Measurements from ENCODE around the gene ZBTB33.

ZBTB33 gene

GRCh38 chrX:120274145-120274544 lies 23.5 kb downstream of the ZBTB33 start:
- Histone ChIP-seq H3K9me3 (ENCODE audit: control insufficient read depth, low read length) (no peaks in the 10 kb centered on the region), H3K4me1 (ENCODE audit: control insufficient read depth, insufficient read depth, low read length) (no peaks in the 10 kb centered on the region), H3K36me3 (ENCODE audit: control insufficient read depth, insufficient read depth, low read length) (no peaks in the 10 kb centered on the region), H3K9ac (ENCODE audit: low read length) (no peak overlapping the region), H3K27me3 (ENCODE audit: control insufficient read depth, insufficient read depth, low read length) (no peaks in the 10 kb centered on the region), H3K4me3 (ENCODE audit: low read length) (no peak overlapping the region)

- Histone ChIP-seq H3K4me1 (ENCODE audit: control insufficient read depth, insufficient read depth, low read length) (no peaks in the 10 kb centered on the region), H3K27me3 (ENCODE audit: control insufficient read depth, insufficient read depth, low read length) (no peaks in the 10 kb centered on the region), H3K9ac (ENCODE audit: low read length) (no peak overlapping the region), H3K4me3 (ENCODE audit: low read length) (no peak overlapping the region), H3K9me3 (ENCODE audit: control insufficient read depth, low read length) (no peaks in the 10 kb centered on the region), H3K36me3 (ENCODE audit: control insufficient read depth, insufficient read depth, low read length) (no peaks in the 10 kb centered on the region)
Observed at GRCh38 chrX:120274958-120275357, 24.3 kb downstream of the ZBTB33 start.

- Histone ChIP-seq H3K9ac (ENCODE audit: low read length) (no peak overlapping the region), H3K4me1 (ENCODE audit: control insufficient read depth, insufficient read depth, low read length) (no peaks in the 10 kb centered on the region), H3K4me3 (ENCODE audit: low read length) (no peak overlapping the region), H3K27me3 (ENCODE audit: control insufficient read depth, insufficient read depth, low read length) (no peaks in the 10 kb centered on the region), H3K9me3 (ENCODE audit: control insufficient read depth, low read length) (no peaks in the 10 kb centered on the region), H3K36me3 (ENCODE audit: control insufficient read depth, insufficient read depth, low read length) (no peaks in the 10 kb centered on the region)
Observed at GRCh38 chrX:120281021-120281624, 30.5 kb downstream of the ZBTB33 start.

GRCh38 chrX:120281761-120282160 lies 31.1 kb downstream of the ZBTB33 start:
- Histone ChIP-seq H3K9me3 (ENCODE audit: control insufficient read depth, low read length) (no peaks in the 10 kb centered on the region), H3K36me3 (ENCODE audit: control insufficient read depth, insufficient read depth, low read length) (no peaks in the 10 kb centered on the region), H3K27me3 (ENCODE audit: control insufficient read depth, insufficient read depth, low read length) (no peaks in the 10 kb centered on the region), H3K9ac (ENCODE audit: low read length) (no peak overlapping the region), H3K4me1 (ENCODE audit: control insufficient read depth, insufficient read depth, low read length) (no peaks in the 10 kb centered on the region), H3K4me3 (ENCODE audit: low read length) (no peak overlapping the region)

- no peaks in the 10 kb centered on the region for H3K36me3 ChIP-seq (ENCODE audit: control insufficient read depth, insufficient read depth, low read length)
- H3K9ac ChIP-seq (ENCODE audit: low read length), result no peak overlapping the region
Observed at GRCh38 chrX:120282697-120283096, 32.1 kb downstream of the ZBTB33 start.

GRCh38 chrX:120286733-120287512 lies 36.3 kb downstream of the ZBTB33 start:
- Histone ChIP-seq H3K4me3 (ENCODE audit: low read length) (no peak overlapping the region), H3K27me3 (ENCODE audit: control insufficient read depth, insufficient read depth, low read length) (no peaks in the 10 kb centered on the region), H3K36me3 (ENCODE audit: control insufficient read depth, insufficient read depth, low read length) (no peaks in the 10 kb centered on the region), H3K9ac (ENCODE audit: low read length) (no peak overlapping the region), H3K9me3 (ENCODE audit: control insufficient read depth, low read length) (no peaks in the 10 kb centered on the region), H3K4me1 (ENCODE audit: control insufficient read depth, insufficient read depth, low read length) (no peaks in the 10 kb centered on the region)

More at GRCh38 chrX:120282697-120283096, 32.1 kb downstream of the ZBTB33 start:
- Histone ChIP-seq H3K9me3 (ENCODE audit: control insufficient read depth, low read length) (no peaks in the 10 kb centered on the region), H3K4me3 (ENCODE audit: low read length) (no peak overlapping the region), H3K27me3 (ENCODE audit: control insufficient read depth, insufficient read depth, low read length) (no peaks in the 10 kb centered on the region), H3K4me1 (ENCODE audit: control insufficient read depth, insufficient read depth, low read length) (no peaks in the 10 kb centered on the region)

GRCh38 chrX:120287513-120288112 lies 37.0 kb downstream of the ZBTB33 start:
- H3K4me1 ChIP-seq (ENCODE audit: control insufficient read depth, insufficient read depth, low read length), result no peaks in the 10 kb centered on the region
- H3K36me3 ChIP-seq (ENCODE audit: control insufficient read depth, insufficient read depth, low read length), result no peaks in the 10 kb centered on the region
- no peak overlapping the region for H3K4me3 ChIP-seq (ENCODE audit: low read length)
- no peak overlapping the region for H3K9ac ChIP-seq (ENCODE audit: low read length)
- no peaks in the 10 kb centered on the region for H3K27me3 ChIP-seq (ENCODE audit: control insufficient read depth, insufficient read depth, low read length)
- no peaks in the 10 kb centered on the region for H3K9me3 ChIP-seq (ENCODE audit: control insufficient read depth, low read length)

- Histone ChIP-seq H3K36me3 (ENCODE audit: control insufficient read depth, insufficient read depth, low read length) (no peaks in the 10 kb centered on the region), H3K9ac (ENCODE audit: low read length) (no peak overlapping the region), H3K9me3 (ENCODE audit: control insufficient read depth, low read length) (no peaks in the 10 kb centered on the region), H3K27me3 (ENCODE audit: control insufficient read depth, insufficient read depth, low read length) (no peaks in the 10 kb centered on the region), H3K4me3 (ENCODE audit: low read length) (no peak overlapping the region), H3K4me1 (ENCODE audit: control insufficient read depth, insufficient read depth, low read length) (no peaks in the 10 kb centered on the region)
Observed at GRCh38 chrX:120290107-120290506, 39.5 kb downstream of the ZBTB33 start.

GRCh38 chrX:120291211-120291610 lies 40.6 kb downstream of the ZBTB33 start:
- no peaks in the 10 kb centered on the region for H3K9me3 ChIP-seq (ENCODE audit: control insufficient read depth, low read length)
- no peaks in the 10 kb centered on the region for H3K4me1 ChIP-seq (ENCODE audit: control insufficient read depth, insufficient read depth, low read length)
- no peak overlapping the region for H3K9ac ChIP-seq (ENCODE audit: low read length)
- no peaks in the 10 kb centered on the region for H3K36me3 ChIP-seq (ENCODE audit: control insufficient read depth, insufficient read depth, low read length)
- H3K4me3 ChIP-seq (ENCODE audit: low read length), result no peak overlapping the region
- H3K27me3 ChIP-seq (ENCODE audit: control insufficient read depth, insufficient read depth, low read length), result no peaks in the 10 kb centered on the region

- Histone ChIP-seq H3K9ac (ENCODE audit: low read length) (no peak overlapping the region), H3K4me3 (ENCODE audit: low read length) (no peak overlapping the region), H3K36me3 (ENCODE audit: control insufficient read depth, insufficient read depth, low read length) (no peaks in the 10 kb centered on the region), H3K4me1 (ENCODE audit: control insufficient read depth, insufficient read depth, low read length) (no peaks in the 10 kb centered on the region), H3K27me3 (ENCODE audit: control insufficient read depth, insufficient read depth, low read length) (no peaks in the 10 kb centered on the region), H3K9me3 (ENCODE audit: control insufficient read depth, low read length) (no peaks in the 10 kb centered on the region)
Observed at GRCh38 chrX:120293015-120293414, 42.4 kb downstream of the ZBTB33 start.

GRCh38 chrX:120294651-120295050 lies 44.0 kb downstream of the ZBTB33 start:
- Histone ChIP-seq H3K36me3 (ENCODE audit: control insufficient read depth, insufficient read depth, low read length) (no peaks in the 10 kb centered on the region), H3K9me3 (ENCODE audit: control insufficient read depth, low read length) (no peaks in the 10 kb centered on the region), H3K4me3 (ENCODE audit: low read length) (no peak overlapping the region), H3K4me1 (ENCODE audit: control insufficient read depth, insufficient read depth, low read length) (no peaks in the 10 kb centered on the region), H3K27me3 (ENCODE audit: control insufficient read depth, insufficient read depth, low read length) (no peaks in the 10 kb centered on the region), H3K9ac (ENCODE audit: low read length) (no peak overlapping the region)

GRCh38 chrX:120297923-120298322 lies 47.3 kb downstream of the ZBTB33 start:
- Histone ChIP-seq H3K9me3 (ENCODE audit: control insufficient read depth, low read length) (no peaks in the 10 kb centered on the region), H3K27me3 (ENCODE audit: control insufficient read depth, insufficient read depth, low read length) (peaks cover under 1% of the 10 kb centered on the region), H3K4me3 (ENCODE audit: low read length) (no peak overlapping the region), H3K9ac (ENCODE audit: low read length) (no peak overlapping the region), H3K4me1 (ENCODE audit: control insufficient read depth, insufficient read depth, low read length) (no peaks in the 10 kb centered on the region), H3K36me3 (ENCODE audit: control insufficient read depth, insufficient read depth, low read length) (no peaks in the 10 kb centered on the region)
